ENCODE data around the gene KERA.
"Not testable (repeated sequence)": the region's sequence is repeated elsewhere in the genome, so short reads cannot be mapped to it uniquely, and the experiment has no call there.

Gene KERA

DNA sequence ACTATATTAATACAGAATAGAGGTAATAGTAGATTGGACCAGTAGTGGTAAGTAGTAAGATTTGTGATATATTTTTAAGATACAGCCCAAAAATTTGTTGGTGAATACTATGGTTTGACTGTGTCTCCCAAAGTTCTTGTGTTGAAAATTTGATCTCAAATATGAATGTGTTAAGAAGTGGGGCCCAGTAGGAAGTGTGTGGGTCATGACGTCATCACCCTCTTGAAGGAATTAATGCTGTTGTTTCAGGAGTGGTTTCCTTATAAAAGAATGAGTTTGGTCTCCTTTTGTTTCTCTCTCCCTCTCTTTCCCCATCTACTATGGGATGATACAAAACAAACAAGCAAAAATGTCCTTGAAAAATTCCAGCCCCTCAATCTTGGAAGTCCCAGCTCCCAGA, 37.1 kb upstream of the KERA start:
- 100% methylated on average over 1 of the region's 1 CpG for WGBS
- no peak overlapping the region for H3K4me3 ChIP-seq (ENCODE audit: low read length)

DNA sequence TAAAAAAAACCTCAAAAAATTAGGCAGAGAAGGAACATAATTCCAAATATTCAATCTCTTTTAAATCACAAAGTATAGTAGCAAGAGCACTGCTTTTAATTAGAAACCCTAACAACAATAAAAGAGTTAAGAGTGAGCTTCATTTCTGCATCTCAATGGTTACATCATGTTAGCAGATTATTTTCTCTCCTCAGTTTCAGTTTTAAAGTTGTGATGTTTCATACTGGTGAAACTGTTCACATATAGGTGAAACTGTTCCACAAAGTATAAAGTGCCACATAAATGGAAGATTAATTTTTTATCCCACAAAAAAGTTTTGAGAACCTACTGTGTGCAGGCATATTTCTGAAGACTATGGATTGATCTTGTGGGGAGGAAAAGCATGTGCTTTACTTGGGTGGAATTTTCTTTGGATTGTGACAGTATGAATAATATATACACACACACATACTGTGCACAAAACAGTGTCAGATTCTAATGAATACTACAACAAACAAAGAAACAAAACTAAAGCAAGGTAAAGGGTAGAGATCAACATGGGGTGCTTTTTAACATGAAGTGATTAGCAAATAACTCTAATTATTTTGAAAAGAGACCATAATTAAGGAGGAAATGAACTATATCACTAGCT, 36.3 kb upstream of the KERA start:
- Histone ChIP-seq H3K36me3 (ENCODE audit: insufficient read depth, low read length) (no peaks in the 10 kb centered on the region), H3K27ac (ENCODE audit: low read depth, low read length) (no peak overlapping the region), H3K9ac (ENCODE audit: low read depth, low read length) (no peak overlapping the region), H3K4me3 (ENCODE audit: low read length) (no peak overlapping the region), H3K9me3 (ENCODE audit: insufficient read depth, low read depth, low read length) (peaks cover 10% of the 10 kb centered on the region; the same call in 1 of the 2 replicates), H3K4me1 (ENCODE audit: insufficient read depth, low read length) (no peaks in the 10 kb centered on the region), H3K27me3 (ENCODE audit: insufficient read depth, low read length) (no peaks in the 10 kb centered on the region)

More for the DNA sequence above, 37.1 kb upstream of the KERA start:
- Histone ChIP-seq H3K27ac (ENCODE audit: low read depth, low read length) (no peak overlapping the region), H3K27me3 (ENCODE audit: insufficient read depth, low read length) (no peaks in the 10 kb centered on the region), H3K4me1 (ENCODE audit: insufficient read depth, low read length) (no peaks in the 10 kb centered on the region), H3K9me3 (ENCODE audit: insufficient read depth, low read depth, low read length) (0 out of 2 replicates have a peak, but pooled peaks cover 2% of the 10 kb centered on the region), H3K36me3 (ENCODE audit: insufficient read depth, low read length) (no peaks in the 10 kb centered on the region), H3K9ac (ENCODE audit: low read depth, low read length) (no peak overlapping the region)

DNA sequence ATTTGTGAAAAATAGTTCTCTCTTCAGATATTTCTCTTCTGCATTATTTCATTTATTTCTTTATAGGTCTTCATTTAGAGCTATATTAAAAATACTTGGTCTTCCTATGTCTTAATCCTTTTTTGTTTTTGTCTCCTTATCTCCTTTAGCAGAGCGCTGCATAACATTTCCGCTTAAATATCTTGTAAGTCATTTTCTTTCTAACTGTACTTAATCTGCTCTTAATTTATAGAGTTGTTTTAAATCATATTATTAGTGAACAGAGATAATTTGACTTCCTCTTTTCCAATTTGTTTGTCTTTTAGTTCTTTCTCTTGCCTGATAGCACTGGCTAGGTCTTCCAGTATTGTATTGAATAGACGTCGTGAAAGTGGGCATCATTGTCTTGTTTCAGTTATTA, 35.5 kb upstream of the KERA start:
- H3K4me3 ChIP-seq (ENCODE audit: low read length): no peak overlapping the region
- WGBS: 80% methylated on average over 2 of the region's 4 CpGs
- H3K9ac ChIP-seq (ENCODE audit: low read depth, low read length): no peak overlapping the region
- H3K36me3 ChIP-seq (ENCODE audit: insufficient read depth, low read length): no peaks in the 10 kb centered on the region
- no peak overlapping the region for H3K27ac ChIP-seq (ENCODE audit: low read depth, low read length)
- H3K27me3 ChIP-seq (ENCODE audit: insufficient read depth, low read length): no peaks in the 10 kb centered on the region
- peaks cover 18% of the 10 kb centered on the region for H3K9me3 ChIP-seq (ENCODE audit: insufficient read depth, low read depth, low read length)
- no peaks in the 10 kb centered on the region for H3K4me1 ChIP-seq (ENCODE audit: insufficient read depth, low read length)

DNA sequence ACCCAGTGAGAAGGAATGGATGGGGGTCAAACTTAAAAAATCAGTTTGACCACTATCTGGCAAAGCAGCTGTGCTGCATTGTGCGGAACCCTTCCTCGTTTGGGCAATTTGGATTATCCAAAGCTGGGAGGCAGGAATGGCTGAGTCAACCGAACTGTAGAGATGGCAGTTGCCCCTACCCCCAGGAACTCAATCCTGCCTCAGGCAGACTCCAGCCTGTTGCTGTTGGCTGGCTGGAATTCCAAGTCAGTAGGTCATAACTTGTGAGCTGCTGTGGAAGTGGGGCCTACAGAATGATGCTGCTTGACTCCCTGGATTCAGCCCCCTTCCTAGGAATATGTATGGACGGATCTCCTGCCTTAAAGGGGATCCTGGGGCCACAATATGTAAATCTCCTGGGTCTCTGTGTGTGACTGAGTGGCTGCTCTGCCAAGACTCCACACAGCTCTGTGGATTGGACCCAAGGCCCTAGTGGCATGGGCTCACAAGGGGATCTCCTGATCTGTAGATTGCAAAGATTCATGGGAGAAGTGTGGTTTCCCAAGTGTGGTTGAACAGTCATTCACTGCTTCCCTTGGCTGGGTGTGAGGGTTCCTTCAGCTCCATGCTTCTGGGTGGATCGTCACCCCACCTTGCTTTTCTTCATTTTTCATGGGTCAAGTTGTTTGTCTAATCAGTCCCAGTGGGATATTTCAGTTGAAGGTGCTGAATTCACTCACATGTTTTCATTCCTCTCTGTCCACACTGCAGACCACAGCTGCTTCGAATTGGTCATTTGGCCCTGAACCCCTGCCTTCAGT, 34.3 kb upstream of the KERA start:
- no peaks in the 10 kb centered on the region for H3K36me3 ChIP-seq (ENCODE audit: insufficient read depth, low read length)
- H3K27me3 ChIP-seq (ENCODE audit: insufficient read depth, low read length): no peaks in the 10 kb centered on the region
- H3K9ac ChIP-seq (ENCODE audit: low read depth, low read length): no peak overlapping the region
- H3K27ac ChIP-seq (ENCODE audit: low read depth, low read length): no peak overlapping the region
- H3K4me3 ChIP-seq (ENCODE audit: low read length): no peak overlapping the region
- peaks cover 19% of the 10 kb centered on the region for H3K9me3 ChIP-seq (ENCODE audit: insufficient read depth, low read depth, low read length)
- WGBS: 73% methylated on average over 5 of the region's 6 CpGs
- no peaks in the 10 kb centered on the region for H3K4me1 ChIP-seq (ENCODE audit: insufficient read depth, low read length)

DNA sequence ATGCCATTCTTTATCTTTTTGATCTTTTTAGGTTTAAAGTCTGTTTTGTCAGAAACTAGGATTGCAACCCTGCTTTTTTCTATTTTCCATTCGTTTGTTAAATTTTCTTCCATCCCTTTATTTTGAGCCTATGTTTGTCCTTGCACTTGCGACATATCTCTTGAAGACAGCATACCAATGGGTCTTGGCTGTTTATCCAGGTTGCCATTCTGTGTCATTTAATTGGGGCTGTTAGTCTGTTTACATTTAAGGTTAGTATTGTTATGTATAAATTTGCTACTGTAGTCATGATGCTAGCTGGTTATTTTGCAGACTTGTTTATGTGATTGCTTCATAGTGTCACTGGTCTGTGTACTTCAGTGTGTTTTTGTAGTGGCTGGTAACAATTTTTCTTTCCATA, 32.1 kb upstream of the KERA start:
- H3K27me3 ChIP-seq (ENCODE audit: insufficient read depth, low read length); H3K9ac ChIP-seq (ENCODE audit: low read depth, low read length); H3K36me3 ChIP-seq (ENCODE audit: insufficient read depth, low read length); H3K4me3 ChIP-seq (ENCODE audit: low read length); H3K27ac ChIP-seq (ENCODE audit: low read depth, low read length); H3K4me1 ChIP-seq (ENCODE audit: insufficient read depth, low read length): not testable (repeated sequence)
- 100% methylated on average over 2 of the region's 2 CpGs for WGBS
- peaks cover 19% of the 10 kb centered on the region for H3K9me3 ChIP-seq (ENCODE audit: insufficient read depth, low read depth, low read length)

DNA sequence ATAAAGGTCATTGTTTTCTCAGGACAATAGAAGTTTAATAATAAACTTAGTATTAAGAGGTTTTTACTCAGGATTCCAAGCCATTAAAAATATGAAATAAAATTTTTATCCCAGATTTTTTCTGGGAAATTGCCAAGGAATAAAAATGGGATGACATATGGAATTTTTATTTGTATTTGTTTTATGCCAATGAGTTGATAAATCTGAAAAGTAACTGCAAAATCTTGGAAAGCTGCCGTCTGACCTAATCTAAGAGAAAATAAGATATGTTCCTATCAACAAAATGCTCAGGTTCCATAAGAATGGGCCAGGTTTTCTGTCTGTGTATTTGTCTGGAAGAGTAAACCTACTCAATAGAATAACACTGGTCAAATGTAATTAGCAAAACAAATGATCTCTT, 22.2 kb upstream of the KERA start:
- Histone ChIP-seq H3K4me1 (ENCODE audit: insufficient read depth, low read length) (peaks cover 5% of the 10 kb centered on the region; the same call in 1 of the 2 replicates), H3K4me3 (ENCODE audit: low read length) (no peak overlapping the region), H3K36me3 (ENCODE audit: insufficient read depth, low read length) (no peaks in the 10 kb centered on the region), H3K27me3 (ENCODE audit: insufficient read depth, low read length) (no peaks in the 10 kb centered on the region), H3K9me3 (ENCODE audit: insufficient read depth, low read depth, low read length) (no peaks in the 10 kb centered on the region), H3K9ac (ENCODE audit: low read depth, low read length) (no peak overlapping the region), H3K27ac (ENCODE audit: low read depth, low read length) (no peak overlapping the region)
- WGBS: 67% methylated on average over 1 of the region's 1 CpG

DNA sequence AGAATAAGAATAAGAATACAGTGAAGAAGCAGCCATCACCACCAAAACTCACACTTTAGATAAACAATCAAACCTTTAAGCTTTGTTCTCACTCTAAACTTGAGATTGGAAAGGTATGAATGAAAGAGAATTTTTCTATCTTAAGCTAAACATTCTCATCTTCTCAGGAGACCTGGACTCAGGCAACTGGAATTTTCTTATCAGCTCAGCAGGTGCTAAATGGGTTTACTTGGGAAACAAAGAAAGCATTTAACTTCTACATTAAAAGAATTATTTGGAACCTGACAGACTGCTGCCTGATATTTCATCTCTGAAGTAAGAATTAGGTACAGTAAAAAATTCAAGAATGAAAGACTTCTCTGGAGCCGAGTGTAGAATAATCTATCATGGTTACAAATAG, 20.7 kb upstream of the KERA start:
- Histone ChIP-seq H3K27ac (ENCODE audit: low read depth, low read length) (no peak overlapping the region), H3K27me3 (ENCODE audit: insufficient read depth, low read length) (no peaks in the 10 kb centered on the region), H3K4me3 (ENCODE audit: low read length) (no peak overlapping the region), H3K9me3 (ENCODE audit: insufficient read depth, low read depth, low read length) (no peaks in the 10 kb centered on the region), H3K4me1 (ENCODE audit: insufficient read depth, low read length) (peaks cover 5% of the 10 kb centered on the region; the same call in 1 of the 2 replicates), H3K36me3 (ENCODE audit: insufficient read depth, low read length) (no peaks in the 10 kb centered on the region), H3K9ac (ENCODE audit: low read depth, low read length) (no peak overlapping the region)
- 64% methylated on average over 1 of the region's 1 CpG for WGBS

DNA sequence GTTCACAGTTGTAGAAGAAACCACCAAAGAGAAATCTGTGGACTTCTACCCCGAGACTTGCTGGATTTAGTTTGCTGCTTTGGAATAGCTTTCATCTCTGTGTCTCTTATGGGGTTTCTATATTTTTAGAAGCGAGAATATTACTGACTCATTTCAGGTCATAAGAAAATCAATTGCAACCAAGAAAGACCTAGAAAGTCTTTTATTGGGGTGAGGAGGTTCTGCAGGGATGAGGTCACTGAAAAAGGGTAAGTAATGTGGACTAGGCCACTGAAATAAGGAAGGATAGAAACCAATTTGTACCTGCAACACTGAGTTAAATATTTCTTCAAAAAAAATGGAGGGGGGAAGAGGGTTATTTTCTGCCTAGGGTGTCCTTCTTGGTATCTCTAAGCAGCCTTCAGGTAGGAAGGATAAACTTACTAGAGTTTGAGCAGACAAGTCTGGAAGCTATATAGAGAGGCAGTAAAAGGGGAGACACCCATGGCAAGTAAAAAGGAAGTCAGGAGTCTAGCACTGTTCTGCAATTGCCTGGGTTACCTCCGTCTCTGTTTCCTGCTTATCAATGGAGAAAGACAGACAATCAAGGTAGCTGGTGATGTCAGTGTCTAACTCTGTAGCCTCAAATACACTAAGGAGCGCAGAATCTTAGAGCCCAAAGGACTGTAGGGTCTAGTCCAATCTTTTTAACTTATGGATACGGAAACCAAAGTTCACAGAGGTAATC, 19.6 kb upstream of the KERA start:
- Histone ChIP-seq H3K4me3 (ENCODE audit: low read length) (no peak overlapping the region), H3K36me3 (ENCODE audit: insufficient read depth, low read length) (no peaks in the 10 kb centered on the region), H3K9ac (ENCODE audit: low read depth, low read length) (no peak overlapping the region), H3K27me3 (ENCODE audit: insufficient read depth, low read length) (no peaks in the 10 kb centered on the region), H3K4me1 (ENCODE audit: insufficient read depth, low read length) (peaks cover 5% of the 10 kb centered on the region; the same call in 1 of the 2 replicates), H3K27ac (ENCODE audit: low read depth, low read length) (no peak overlapping the region), H3K9me3 (ENCODE audit: insufficient read depth, low read depth, low read length) (no peaks in the 10 kb centered on the region)
- 97% methylated on average over 5 of the region's 5 CpGs for WGBS

DNA sequence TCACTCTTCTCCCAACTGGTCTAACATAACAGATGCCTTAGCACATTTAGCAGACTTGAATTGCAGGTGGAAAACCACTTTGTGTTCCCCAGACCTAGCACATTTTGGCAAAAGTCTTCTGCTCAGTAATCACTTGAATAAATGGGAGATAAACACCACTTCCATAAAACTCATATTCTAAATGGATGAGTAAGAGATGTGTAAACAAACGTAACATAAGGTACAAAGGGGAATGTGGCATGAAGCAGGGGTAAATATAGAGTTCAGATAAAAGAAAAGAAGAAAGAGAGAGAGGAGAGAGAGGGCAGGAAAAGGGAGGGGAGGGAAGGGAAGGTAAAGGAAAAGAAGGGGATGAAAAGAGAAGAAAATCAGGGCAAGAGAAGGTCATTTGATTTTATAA, 17.0 kb upstream of the KERA start:
- H3K9me3 ChIP-seq (ENCODE audit: insufficient read depth, low read depth, low read length): no peaks in the 10 kb centered on the region
- no peaks in the 10 kb centered on the region; the same call in 1 of the 2 replicates for H3K4me1 ChIP-seq (ENCODE audit: insufficient read depth, low read length)
- no peak overlapping the region for H3K9ac ChIP-seq (ENCODE audit: low read depth, low read length)
- no peak overlapping the region for H3K4me3 ChIP-seq (ENCODE audit: low read length)
- H3K36me3 ChIP-seq (ENCODE audit: insufficient read depth, low read length): no peaks in the 10 kb centered on the region
- no peaks in the 10 kb centered on the region for H3K27me3 ChIP-seq (ENCODE audit: insufficient read depth, low read length)
- no peak overlapping the region for H3K27ac ChIP-seq (ENCODE audit: low read depth, low read length)
- 94% methylated on average over 1 of the region's 1 CpG for WGBS

DNA sequence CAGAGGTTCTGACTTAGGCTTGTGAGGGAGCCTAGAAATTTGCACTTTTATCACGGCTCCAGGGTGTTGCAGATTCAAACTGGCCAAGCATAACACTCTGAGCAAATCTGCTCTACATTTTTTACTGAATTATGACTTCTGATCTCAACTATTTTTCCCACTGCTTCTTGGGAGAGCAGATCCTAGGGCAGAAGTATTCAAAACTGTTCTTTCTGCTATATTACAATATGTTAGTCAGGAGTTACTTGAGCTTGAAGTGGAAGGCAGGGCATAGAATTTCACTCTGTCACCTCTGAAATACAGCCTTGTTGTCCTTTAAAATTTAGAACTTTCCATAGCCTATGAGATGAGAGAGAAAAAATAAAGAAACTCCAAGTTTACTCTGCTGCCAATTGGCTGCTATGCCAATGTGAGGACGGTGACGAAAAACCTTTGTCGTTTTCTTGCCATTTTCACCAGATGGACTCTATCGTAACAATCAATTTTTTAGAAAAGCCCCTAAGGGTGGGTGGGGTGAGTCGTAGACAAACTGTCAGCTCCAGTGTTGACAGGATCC, 16.4 kb upstream of the KERA start:
- H3K27me3 ChIP-seq (ENCODE audit: insufficient read depth, low read length): no peaks in the 10 kb centered on the region
- no peaks in the 10 kb centered on the region for H3K9me3 ChIP-seq (ENCODE audit: insufficient read depth, low read depth, low read length)
- H3K27ac ChIP-seq (ENCODE audit: low read depth, low read length): no peak overlapping the region
- H3K4me3 ChIP-seq (ENCODE audit: low read length): no peak overlapping the region
- H3K36me3 ChIP-seq (ENCODE audit: insufficient read depth, low read length): no peaks in the 10 kb centered on the region
- no peak overlapping the region for H3K9ac ChIP-seq (ENCODE audit: low read depth, low read length)
- WGBS: 75% methylated on average over 6 of the region's 6 CpGs
- no peaks in the 10 kb centered on the region for H3K4me1 ChIP-seq (ENCODE audit: insufficient read depth, low read length)

DNA sequence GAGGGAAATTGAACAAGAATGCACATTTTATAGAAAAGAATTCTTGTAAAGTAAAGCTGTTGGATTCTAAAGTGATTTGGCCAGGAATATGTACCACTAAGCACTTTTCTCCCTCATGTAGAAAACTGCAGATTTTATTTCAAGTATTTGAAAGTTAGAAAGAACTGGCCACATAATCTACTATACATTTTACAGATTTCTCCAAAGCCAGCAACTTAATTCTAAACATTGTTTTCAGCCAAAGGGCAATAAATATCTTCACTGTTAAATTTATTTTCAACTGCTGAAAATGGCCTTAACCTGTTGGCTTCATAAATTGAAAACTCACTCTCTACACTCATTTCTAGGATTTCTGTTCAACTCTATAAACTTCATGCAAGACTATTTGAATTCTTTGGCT, 15.6 kb upstream of the KERA start:
- Histone ChIP-seq H3K4me3 (ENCODE audit: low read length) (no peak overlapping the region), H3K4me1 (ENCODE audit: insufficient read depth, low read length) (no peaks in the 10 kb centered on the region), H3K9me3 (ENCODE audit: insufficient read depth, low read depth, low read length) (no peaks in the 10 kb centered on the region), H3K36me3 (ENCODE audit: insufficient read depth, low read length) (no peaks in the 10 kb centered on the region), H3K27ac (ENCODE audit: low read depth, low read length) (no peak overlapping the region), H3K27me3 (ENCODE audit: insufficient read depth, low read length) (no peaks in the 10 kb centered on the region), H3K9ac (ENCODE audit: low read depth, low read length) (no peak overlapping the region)

Data from HUES64 (cell line).